Cardiac muscle cell (in vitro differentiated cells and primary cell): Measurements from ENCODE around the gene HIP1R. TPM values are rescaled to one million over a fixed set of nuclear protein-coding genes. Genes with fewer than 3 reads are reported as not detected.
"Not testable (repeated sequence)": the region's sequence is repeated elsewhere in the genome, so short reads cannot be mapped to it uniquely, and the experiment has no call there.

Experiments used
- DNase-seq, 2 donors: peaks; one replicate each; pipeline versions ENCODE4 v3.0.0 to v3.0.0-alpha.2; 2010 to 2017; ENCODE audit warnings: low read depth in 1 of 2, low spot score in 1 of 2
- H3K27ac ChIP-seq: fragments of 200-600 bp; sonication (generic); 2 replicates; pipeline ENCODE4 v1.5.1; 2016
- H3K27me3 ChIP-seq: fragments of 200-600 bp; sonication (generic); 2 replicates; pipeline ENCODE4 v1.6.0; 2016; ENCODE audit warnings: control low read depth
- H3K36me3 ChIP-seq: fragments of 200-600 bp; sonication (generic); 2 replicates; pipeline ENCODE4 v1.5.1; 2016; ENCODE audit warnings: control low read depth
- H3K4me1 ChIP-seq: fragments of 200-600 bp; sonication (generic); 2 replicates; pipeline ENCODE4 v1.8.1; 2017; ENCODE audit warnings: low read depth, mild to moderate bottlenecking, mixed run types
- H3K4me3 ChIP-seq: fragments of 200-600 bp; sonication (generic); 2 replicates; pipeline ENCODE4 v1.5.1; 2016; ENCODE audit warnings: mild to moderate bottlenecking
- H3K9me3 ChIP-seq: fragments of 200-600 bp; sonication (generic); 2 replicates; pipeline ENCODE4 v1.5.1; 2017; ENCODE audit warnings: low read depth, mild to moderate bottlenecking, control low read depth
- CTCF ChIP-seq: IDR thresholded peaks from 2 replicates; pipeline ENCODE4 v1.5.1; 2012; ENCODE audit warnings: low read depth, mild to moderate bottlenecking, low read length
- polyA plus RNA-seq: library from polyadenylated mRNA; unstranded; fragments of >200 nt; fragmentation: Nextera tagmentation; extraction: Ambion mirVana; gene quantifications from 2 replicates; pipeline ENCODE4 v1.2.1, GENCODE V29; 2016
- total RNA-seq: library from RNA; depleted of rRNA; stranded (reverse); fragments of >200 nt; gene quantifications from 2 replicates; pipeline ENCODE4 v1.2.3, GENCODE V29; 2016

HIP1R gene
- total and polyA plus RNA-seq, 2 experiments from 2014 or later: 18.3 to 38.4 TPM

- Histone ChIP-seq H3K36me3 (no peaks in the 10 kb centered on the region), H3K4me3 (no peak overlapping the region), H3K4me1 (peaks cover 41% of the 10 kb centered on the region), H3K27ac (peak overlapping the region; percentile 66), H3K27me3 (no peaks in the 10 kb centered on the region), H3K9me3 (no peaks in the 10 kb centered on the region)
- TF ChIP-seq CTCF: no peak
- peak in 1 of 2 donors; percentile 82 for DNase-seq
Observed at GRCh38 chr12:122888232-122888752, 53.0 kb downstream of the HIP1R start.

GRCh38 chr12:122889761-122890520 is 54.7 kb downstream of the HIP1R start:
- no peak for TF ChIP-seq CTCF
- no peak overlapping the region for H3K4me3 ChIP-seq
- DNase-seq: no peak
- no peaks in the 10 kb centered on the region for H3K9me3 ChIP-seq
- H3K27me3 ChIP-seq: no peaks in the 10 kb centered on the region
- H3K4me1 ChIP-seq: peaks cover 55% of the 10 kb centered on the region
- peak overlapping the region; percentile 99 for H3K27ac ChIP-seq
- H3K36me3 ChIP-seq: no peaks in the 10 kb centered on the region

- Histone ChIP-seq H3K4me1 (peaks cover 54% of the 10 kb centered on the region), H3K36me3 (no peaks in the 10 kb centered on the region), H3K9me3 (no peaks in the 10 kb centered on the region), H3K4me3 (peak overlapping the region; percentile 15), H3K27ac (peak overlapping the region; percentile 99), H3K27me3 (no peaks in the 10 kb centered on the region)
- no peak for TF ChIP-seq CTCF
- DNase-seq: peak; percentile 53 to 85
Observed at GRCh38 chr12:122891661-122892525, 56.6 kb downstream of the HIP1R start.

- H3K27me3 ChIP-seq, H3K4me3 ChIP-seq, H3K9me3 ChIP-seq, DNase-seq, H3K36me3 ChIP-seq: not testable (repeated sequence)
- H3K27ac ChIP-seq: peak overlapping the region; percentile 99
- H3K4me1 ChIP-seq: peaks cover 50% of the 10 kb centered on the region
Observed at GRCh38 chr12:122892724-122893123, 57.5 kb downstream of the HIP1R start.

- H3K27ac ChIP-seq: peak overlapping the region; percentile 99
- no peak overlapping the region for H3K4me3 ChIP-seq
- H3K36me3 ChIP-seq: no peaks in the 10 kb centered on the region
- H3K9me3 ChIP-seq: no peaks in the 10 kb centered on the region
- peaks cover 45% of the 10 kb centered on the region for H3K4me1 ChIP-seq
- DNase-seq: no peak
- TF ChIP-seq CTCF: no peak
- no peaks in the 10 kb centered on the region for H3K27me3 ChIP-seq
Observed at GRCh38 chr12:122893208-122894153, 58.2 kb downstream of the HIP1R start.
